T47D (cell line): ENCODE results near the gene ZNF749.
"Not testable (repeated sequence)": the region's sequence is repeated elsewhere in the genome, so short reads cannot be mapped to it uniquely, and the experiment has no call there.

Source experiments
- DNase-seq, 2 experiments: peaks; one replicate each; pipeline versions ENCODE4 v3.0.0 to v3.0.0-alpha.2; 2011 to 2012; ENCODE audit warnings: low read depth in 1 of 2, low spot score in 1 of 2
- JUND ChIP-seq: IDR thresholded peaks from 2 replicates; pipeline ENCODE4 v1.6.1; 2012; ENCODE audit warnings: low read depth
- in situ Hi-C: cut with HindIII; loops from 2 replicates; pipeline ENCODE4 v1.10.0; 2016; ENCODE audit warnings: low sequenced_read_pairs, low pct_unique_long_range_greater_than_20kb

ZNF749 gene

DNA sequence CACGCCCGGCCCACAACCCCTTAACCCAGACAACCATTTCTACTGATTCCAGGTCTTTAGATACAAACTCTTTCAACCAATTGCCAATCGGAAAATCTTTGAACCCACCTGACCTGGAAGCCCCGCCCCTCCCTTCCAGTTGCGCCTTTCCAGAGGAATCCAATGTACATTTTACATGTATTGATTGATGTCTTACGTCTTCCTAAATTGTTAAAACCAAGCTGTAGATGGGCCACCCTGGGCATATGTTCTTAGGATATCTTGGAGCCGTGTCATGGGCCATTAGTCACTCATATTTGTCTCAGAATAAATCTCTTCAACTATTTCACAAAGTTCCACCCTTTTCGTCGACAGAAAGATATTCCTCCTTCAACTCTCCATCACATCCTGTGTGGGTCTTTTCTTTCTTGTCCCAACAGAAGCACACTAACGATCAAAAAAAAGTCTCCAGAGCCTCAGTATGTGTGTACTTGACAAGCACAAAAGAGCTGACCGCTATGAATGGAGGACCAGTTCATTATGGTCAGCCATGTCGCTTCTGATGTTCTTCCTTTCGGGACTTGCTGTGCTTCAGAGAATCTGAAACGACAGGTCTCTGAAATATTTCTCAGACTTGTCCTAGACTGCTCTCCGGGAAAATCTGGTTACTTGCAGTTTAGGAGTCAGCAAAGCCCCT is 601 bp upstream of the ZNF749 start:
- DNase-seq: no peak
- in situ Hi-C loops: no loop called here
- no peak for TF ChIP-seq JUND

DNA sequence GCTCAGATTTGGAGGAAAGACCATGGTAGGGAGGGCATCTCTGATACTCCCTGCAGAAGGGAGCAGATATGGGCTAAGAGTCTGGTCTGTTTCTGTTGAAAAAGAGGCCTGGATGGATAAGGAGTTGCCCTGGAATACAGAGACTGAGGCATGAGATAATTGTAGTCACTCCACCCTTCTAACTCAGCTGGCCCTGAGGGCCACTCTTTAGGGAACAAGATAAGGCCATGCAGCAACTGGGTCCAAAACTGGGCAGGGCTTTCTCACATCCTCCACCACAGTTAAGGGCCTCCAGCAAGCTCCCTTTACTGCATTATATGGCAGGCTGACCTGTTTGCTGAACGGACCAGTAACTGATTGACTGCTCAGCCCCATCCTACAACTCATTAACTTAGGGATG is 1.3 kb downstream of the ZNF749 start:
- in situ Hi-C loops: no loop called here
- TF ChIP-seq JUND: no peak
- no peak for DNase-seq

DNA sequence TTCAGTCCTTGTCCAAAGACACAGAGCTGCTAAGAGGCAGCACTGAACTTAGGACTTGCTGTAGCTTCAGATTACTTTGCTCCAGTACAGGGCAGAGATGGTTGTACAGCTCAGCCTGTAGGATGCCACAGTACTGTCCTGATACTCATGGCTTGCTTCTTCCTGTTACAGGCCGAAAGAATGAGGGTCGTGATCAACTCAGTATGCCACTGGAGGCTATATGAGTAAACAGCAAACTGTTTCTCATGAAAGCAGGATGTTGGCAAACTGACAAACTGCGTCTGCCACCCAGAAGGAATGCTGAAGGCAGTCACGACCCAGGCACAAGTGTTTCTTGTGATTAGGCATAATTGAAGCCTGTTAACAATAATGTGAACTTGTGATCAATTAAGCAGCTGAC is 2.8 kb downstream of the ZNF749 start:
- DNase-seq: no peak
- in situ Hi-C loops: no loop called here
- no peak for TF ChIP-seq JUND

DNA sequence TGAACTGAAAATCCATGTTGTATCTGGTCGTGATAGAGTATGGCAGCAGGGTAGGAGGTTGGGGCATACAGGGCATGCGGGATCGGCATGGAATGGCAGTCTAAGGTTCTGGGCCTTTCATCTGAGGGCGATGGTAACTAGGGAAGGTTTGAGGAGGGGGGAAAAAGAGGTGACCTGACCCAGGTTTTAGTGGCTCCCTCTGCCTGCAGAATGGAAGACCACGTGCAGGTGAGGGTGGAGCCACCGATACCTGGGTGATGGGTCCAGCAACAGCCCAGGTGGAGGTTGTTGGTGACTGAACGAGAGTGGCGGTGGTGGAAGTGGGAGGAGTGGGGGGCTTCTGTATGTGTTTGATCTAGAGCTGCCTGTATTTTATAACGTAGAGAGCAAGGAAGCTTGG is 3.8 kb downstream of the ZNF749 start:
- in situ Hi-C loops: no loop called here
- no peak for TF ChIP-seq JUND

DNA sequence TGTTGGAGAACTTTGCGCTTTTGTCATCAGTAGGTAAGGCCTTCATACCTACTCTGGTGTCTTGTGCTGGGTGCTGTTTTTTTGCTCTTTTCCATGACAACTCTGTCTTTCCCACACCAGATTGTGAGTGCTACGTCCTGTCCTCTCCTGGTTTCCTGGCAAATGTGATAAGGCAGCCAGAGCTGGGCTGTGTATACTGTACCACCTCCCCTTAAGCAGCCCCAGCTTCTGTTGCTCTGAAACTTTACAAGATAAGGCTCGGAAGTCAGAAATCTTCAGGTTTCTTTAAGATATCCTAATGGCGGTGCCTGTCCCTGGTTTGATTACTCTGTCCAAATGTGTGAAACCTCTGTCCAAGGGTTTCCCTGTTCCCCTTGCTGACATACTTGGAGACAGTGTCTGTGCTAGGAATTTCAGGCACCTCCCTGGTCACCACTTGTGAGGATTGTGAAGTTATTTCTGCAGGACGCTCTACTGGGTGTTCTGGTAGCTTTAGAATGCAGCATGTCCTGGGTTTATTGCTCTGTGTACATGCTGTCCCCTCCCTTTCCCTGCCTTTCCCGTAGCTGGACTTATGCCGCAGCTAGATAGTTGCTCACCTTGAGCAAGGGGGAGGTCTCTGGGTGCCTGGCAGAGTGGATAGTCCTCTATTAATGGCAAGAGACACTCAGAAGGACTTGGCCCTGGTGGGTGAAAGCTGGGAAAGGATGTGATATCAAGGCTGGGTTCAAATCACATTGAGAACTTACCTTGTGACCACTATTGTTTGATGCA is 7.0 kb downstream of the ZNF749 start:
- in situ Hi-C loops: no loop called here
- DNase-seq: no peak
- no peak for TF ChIP-seq JUND

More for the DNA sequence above, 3.8 kb downstream of the ZNF749 start:
- no peak for DNase-seq

DNA sequence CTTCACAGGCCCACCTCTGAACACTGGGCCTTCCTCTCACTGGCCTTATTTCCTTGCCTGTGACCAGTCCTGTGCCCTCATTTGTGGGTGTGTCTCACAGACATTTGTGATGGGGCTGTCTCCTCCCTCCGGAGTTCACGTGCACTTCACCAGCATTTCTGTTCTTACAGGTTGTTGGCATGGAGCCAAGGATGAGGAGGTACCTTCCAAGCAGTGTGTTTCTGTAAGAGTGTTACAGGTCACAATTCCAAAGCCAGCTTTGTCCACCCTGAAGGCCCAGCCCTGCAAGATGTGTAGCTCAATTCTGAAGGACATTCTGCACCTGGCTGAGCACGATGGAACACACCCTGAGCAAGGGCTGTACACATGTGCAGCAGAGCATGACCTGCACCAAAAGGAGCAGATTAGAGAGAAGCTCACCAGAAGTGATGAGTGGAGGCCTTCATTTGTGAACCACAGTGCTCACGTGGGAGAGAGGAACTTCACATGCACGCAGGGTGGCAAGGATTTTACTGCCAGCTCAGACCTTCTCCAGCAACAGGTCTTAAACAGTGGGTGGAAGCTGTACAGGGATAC is 8.1 kb downstream of the ZNF749 start:
- in situ Hi-C loops: no loop called here
- no peak for TF ChIP-seq JUND
- no peak for DNase-seq

DNA sequence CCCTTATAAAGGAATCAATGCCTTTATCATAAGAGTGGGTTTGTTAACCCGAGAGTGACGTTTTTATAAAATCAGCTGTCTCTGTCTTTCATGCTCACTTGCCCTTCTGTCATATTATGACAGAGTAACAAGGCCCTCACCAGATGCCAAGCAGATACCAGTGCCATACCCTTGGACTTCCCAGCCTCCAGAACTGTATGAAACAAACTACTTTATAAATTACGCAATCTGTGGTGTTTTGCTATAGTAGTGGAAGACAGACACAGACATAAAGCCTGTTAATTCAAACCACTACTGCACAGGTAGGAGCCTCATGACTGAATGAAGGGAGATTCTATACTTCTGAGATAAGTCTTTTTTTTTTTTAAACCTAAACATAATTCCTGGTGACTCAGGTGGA is 17.2 kb downstream of the ZNF749 start:
- DNase-seq: no peak
- TF ChIP-seq JUND: no peak
- in situ Hi-C loops: no loop called here

DNA sequence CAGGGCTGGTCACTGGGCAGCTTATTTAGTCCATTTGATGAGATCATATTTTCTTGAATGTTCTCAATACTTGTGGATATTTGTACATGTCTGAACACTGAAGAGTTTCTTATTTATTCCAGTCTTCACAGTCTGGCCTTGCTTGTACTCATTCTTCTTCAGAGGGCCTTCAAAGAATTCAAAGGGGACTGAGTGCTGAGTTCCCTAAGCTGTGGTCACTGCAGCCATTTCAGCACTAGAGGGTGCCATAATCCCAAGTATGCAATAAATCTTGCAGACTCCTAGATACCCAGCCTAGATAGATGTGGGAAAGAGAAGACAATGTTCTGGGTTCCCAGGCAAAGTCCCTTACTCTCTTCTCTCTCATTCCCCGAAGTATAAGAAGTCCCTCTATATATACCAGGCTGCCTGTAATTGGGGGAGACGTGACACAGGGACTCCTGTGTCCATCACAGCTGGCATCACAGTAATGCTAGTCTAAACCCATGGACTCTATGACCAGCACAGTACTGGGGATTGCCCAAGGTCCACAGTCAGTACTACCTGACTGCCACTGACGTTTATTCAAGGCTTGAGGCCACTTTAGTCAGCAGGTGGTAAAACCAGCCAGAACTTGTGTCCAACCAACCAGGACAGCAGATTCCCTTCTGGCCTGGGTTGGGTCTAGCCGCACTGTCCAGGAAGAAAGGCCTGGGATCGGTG is 30.7 kb downstream of the ZNF749 start:
- in situ Hi-C loops: no loop called here
- peak; percentile 13 to 76 for DNase-seq
- no peak for TF ChIP-seq JUND

DNA sequence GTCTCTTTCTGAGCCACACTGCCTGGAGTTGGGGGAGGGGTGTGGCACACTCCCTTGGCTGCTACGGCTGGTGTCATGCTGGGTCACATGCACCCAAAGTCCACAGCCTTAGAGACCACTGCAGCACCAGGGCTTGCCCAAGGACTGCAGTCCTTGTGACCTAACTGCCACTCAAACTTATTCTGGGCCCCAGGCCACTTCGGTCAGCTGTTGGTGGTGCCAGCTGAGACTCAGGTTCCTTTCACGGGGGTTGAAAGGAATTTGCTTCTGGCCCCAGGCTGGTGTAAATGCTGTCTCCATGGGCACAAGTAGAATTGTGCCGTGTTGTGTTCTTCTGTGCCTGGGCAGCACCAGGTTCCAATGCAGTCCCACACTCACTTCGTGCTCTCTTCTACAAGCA is 31.4 kb downstream of the ZNF749 start:
- in situ Hi-C loops: no loop called here
- TF ChIP-seq JUND: no peak
- DNase-seq: no peak

DNA sequence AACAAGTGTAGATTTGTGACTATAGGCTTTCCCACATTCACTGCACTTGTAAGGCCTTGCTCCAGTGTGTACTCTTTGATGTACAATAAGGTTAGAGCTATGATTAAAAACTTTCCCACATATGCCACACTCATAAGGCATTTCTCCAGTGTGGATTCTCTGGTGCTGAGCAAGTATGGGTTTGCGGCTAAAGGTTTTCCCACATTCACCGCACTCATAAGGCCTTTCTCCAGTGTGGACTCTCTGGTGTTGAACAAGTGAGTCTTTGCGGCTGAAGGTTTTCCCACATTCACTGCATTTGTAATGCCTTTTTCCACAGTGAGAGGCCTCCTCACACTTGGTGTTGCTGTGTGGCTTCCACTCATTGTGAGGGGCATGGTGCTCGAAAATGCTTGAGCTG is 38.5 kb downstream of the ZNF749 start:
- peak in 1 of 2 experiments; percentile 11 for DNase-seq
- in situ Hi-C loops: no loop called here
- no peak for TF ChIP-seq JUND

DNA sequence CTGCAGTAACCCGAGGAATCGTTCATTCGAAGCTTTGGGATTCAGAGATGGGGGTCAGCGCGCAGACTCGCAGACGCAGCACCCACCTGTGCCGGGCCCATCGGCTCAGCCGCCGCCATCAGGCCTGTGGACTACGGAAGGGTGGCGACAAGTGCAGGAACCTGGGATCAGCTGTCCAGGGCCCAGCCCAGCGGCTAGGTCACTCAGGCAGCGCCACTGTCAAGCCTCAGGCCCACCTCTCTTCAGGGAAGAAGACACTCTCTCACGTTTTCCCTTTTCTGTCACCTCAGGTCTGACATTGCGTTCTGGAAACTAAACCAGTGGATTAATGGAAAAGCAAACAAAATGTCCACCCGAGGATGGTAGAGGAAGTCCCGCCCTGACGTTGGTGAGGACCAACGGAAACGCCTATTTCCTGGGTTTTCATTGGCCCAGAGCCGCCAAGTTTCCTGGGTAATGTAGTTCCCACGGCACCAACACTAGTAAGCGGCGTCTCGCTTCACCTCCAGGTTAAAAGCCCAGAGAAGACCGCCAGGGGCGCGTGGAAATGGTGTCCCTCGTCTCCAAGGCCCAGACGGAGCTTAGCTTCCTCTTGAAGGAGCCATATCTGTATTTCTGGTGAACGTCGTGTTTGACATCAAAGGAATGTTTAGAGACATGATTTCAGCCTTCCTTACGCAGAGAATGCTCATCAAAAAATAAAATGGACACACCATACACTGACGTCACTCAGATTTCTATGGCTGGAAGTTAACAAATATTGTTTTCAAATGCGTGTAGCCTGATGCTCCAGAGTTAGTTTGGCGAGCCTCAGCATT is 42.3 kb downstream of the ZNF749 start, which contains the start of gene ZNF772:
Gene ZNF772, minus strand, starts transcription at position 376 of the 818 bp plus-strand sequence. Its CDS starts 257 bp downstream, at position 119.
- peak; percentile 89 to 95 for DNase-seq
- no peak for TF ChIP-seq JUND
- in situ Hi-C loops: no loop called here

DNA sequence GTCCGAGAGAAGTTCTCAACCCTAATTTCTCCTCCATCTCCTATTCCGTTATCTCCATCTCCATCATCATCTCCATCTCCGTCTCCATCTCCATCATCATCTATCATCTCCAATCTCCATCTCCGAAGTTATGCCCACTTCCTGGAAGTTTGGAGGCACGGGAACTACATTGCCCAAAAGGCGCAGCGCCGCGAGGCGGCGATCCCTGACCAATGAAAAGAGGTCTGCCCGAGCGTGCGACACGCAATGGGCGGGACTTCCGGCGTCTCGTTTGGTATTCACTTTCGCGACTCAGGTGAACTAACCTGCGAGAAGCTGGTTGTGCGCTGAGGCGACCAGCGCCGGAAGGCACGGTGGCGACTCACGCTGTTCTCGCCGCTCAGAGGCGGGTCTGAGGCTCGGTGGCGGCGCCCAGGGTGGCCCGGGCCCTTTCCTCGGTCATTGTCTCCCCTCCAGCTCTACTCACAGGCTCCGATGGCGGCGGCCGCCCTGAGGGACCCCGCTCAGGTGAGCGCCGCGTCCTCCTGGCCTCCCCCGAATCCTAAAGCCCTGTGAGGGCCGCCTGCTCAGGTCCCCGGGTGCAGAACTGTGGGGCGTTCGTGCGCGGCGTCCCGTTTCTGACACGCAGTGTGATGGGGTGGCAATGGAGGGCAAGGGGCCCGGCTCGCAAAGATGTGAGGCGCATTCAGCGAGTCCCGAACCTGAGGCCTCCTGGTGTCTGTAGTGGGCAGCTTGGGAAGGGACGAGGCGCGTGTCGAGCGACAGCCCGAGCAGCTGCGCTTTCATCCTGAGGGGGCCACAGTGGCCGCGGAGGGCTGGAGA is 52.6 kb downstream of the ZNF749 start, which contains the start of gene ZNF419:
Gene ZNF419, plus strand, starts transcription at position 274 of the 822 bp plus-strand sequence. Its CDS starts 201 bp downstream, at position 475.
- peak; percentile 85 to 93 for DNase-seq
- in situ Hi-C loops: not testable (repeated sequence)

DNA sequence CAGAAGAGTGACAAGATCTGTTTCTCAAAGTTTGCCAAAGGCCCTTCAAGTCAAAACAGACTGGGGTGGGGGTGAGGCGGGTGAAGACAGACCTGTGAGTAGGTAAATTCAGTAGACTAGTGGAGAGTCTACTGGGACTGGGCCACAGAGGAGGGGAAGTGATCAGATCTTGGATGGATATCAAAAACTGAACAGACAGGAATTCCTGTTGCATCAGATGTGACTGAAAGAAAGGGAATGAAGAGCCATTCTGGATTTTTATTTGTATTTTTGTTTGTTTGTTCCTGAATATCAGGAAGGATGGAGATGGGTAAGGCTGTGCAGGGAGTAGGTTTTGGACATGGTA is 53.1 kb downstream of the ZNF749 start:
- in situ Hi-C loops, DNase-seq: not testable (repeated sequence)
